Mucosa of gallbladder (tissue), 1 donor: Measurements from ENCODE around the gene NADSYN1. TPM values are rescaled to one million over a fixed set of nuclear protein-coding genes. Genes with fewer than 3 reads are reported as not detected.

Experiments used
- DNase-seq: peaks from one replicate; pipeline ENCODE4 v3.0.0-alpha.2; 2020; ENCODE audit warnings: low spot score
- total RNA-seq: library from RNA; stranded (reverse); gene quantifications from one replicate; pipeline ENCODE4 v1.2.1, GENCODE V29; 2021
- donor health status: DM: no; HTN: no; CAD: no.

Gene NADSYN1
- total RNA-seq, 1 donor from 2014 or later: 121 TPM

- DNase-seq: peak; percentile 26
Observed at GRCh38 chr11:71433648-71434450, 19.2 kb upstream of the NADSYN1 start.

GRCh38 chr11:71434576-71435130 is 18.4 kb upstream of the NADSYN1 start:
- DNase-seq: no peak

- DNase-seq: no peak
Observed at GRCh38 chr11:71435278-71435951, 17.6 kb upstream of the NADSYN1 start.

GRCh38 chr11:71436861-71437260 is 16.1 kb upstream of the NADSYN1 start:
- DNase-seq: no peak

GRCh38 chr11:71437399-71437798 is 15.6 kb upstream of the NADSYN1 start:
- DNase-seq: no peak

GRCh38 chr11:71437879-71438278 is 15.1 kb upstream of the NADSYN1 start:
- no peak for DNase-seq

GRCh38 chr11:71438650-71439049 is 14.4 kb upstream of the NADSYN1 start:
- no peak for DNase-seq

GRCh38 chr11:71440021-71440755 is 12.8 kb upstream of the NADSYN1 start:
- DNase-seq: no peak

GRCh38 chr11:71441251-71441650 is 11.8 kb upstream of the NADSYN1 start:
- DNase-seq: no peak

- no peak for DNase-seq
Observed at GRCh38 chr11:71442123-71442522, 10.9 kb upstream of the NADSYN1 start.

GRCh38 chr11:71442880-71443279 is 10.1 kb upstream of the NADSYN1 start:
- no peak for DNase-seq

GRCh38 chr11:71443736-71444445 is 9.1 kb upstream of the NADSYN1 start:
- DNase-seq: no peak

GRCh38 chr11:71444811-71445210 is 8.2 kb upstream of the NADSYN1 start:
- no peak for DNase-seq

- DNase-seq: no peak
Observed at GRCh38 chr11:71446150-71446549, 6.9 kb upstream of the NADSYN1 start.

- no peak for DNase-seq
Observed at GRCh38 chr11:71446942-71447688, 5.9 kb upstream of the NADSYN1 start.

- DNase-seq: peak; percentile 34
Observed at GRCh38 chr11:71447791-71448256, 5.2 kb upstream of the NADSYN1 start.

GRCh38 chr11:71448257-71449171 is 4.5 kb upstream of the NADSYN1 start, which contains the start of gene DHCR7:
Gene DHCR7, minus strand, starts transcription at chr11:71448393. Its CDS starts 3,441 bp downstream, at chr11:71444952.
- peak; percentile 96 for DNase-seq

GRCh38 chr11:71449596-71449995 is 3.4 kb upstream of the NADSYN1 start:
- no peak for DNase-seq

- DNase-seq: no peak
Observed at GRCh38 chr11:71450507-71450906, 2.5 kb upstream of the NADSYN1 start.
